Measurements from ENCODE around the gene CMTM4.
A peak's percentile ranks its signal among the peaks of the same experiment; 100 is the strongest.

The CMTM4 gene

DNA sequence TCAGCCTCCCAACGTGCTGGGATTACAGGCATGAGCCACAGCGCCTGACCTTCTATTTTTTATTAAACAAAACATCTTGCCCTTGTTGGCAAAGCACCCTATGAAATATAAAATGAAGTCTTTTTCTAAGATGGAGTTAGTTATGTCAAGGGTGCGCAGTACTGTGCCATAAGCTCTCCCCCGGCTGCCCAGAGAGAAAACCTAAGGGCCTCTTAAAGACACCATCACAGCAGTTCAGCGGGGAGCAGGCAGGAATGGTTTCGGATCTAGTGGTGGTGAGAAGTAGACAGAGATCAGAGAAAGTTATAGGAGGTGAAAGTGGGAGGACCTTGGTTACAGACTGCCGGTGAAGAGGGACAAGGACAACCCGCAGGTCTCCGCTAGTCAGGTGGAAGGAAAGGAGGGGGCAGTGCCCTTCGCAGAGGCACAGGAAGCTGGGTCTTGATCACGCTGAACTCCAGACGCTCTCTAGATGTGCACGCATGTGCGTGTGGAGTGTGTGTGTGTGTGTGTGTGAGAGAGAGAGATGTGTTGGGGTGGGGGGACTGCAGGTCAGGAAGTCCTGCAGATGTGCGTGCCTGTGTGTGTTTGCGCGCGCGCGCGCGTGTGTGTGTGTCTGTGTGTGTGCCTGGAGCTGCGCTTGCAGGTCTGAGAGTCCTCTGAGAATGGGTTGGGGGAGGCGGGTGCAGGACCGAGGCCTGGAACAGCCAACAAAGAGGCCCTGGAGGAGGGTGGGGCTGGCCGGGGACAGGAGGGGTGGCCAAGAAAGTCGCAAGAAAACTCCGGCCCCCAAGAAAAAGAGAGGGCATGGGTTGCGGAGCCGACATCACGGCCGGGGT, 92.8 kb downstream of the CMTM4 start:
- H3K27ac ChIP-seq (replicated peaks), result peak overlapping the region; percentile 88
- H3K27me3 ChIP-seq (ENCODE audit: insufficient read depth, poor library complexity, severe bottlenecking), result no peaks in the 10 kb centered on the region
- TF ChIP-seq, protein P1, sequence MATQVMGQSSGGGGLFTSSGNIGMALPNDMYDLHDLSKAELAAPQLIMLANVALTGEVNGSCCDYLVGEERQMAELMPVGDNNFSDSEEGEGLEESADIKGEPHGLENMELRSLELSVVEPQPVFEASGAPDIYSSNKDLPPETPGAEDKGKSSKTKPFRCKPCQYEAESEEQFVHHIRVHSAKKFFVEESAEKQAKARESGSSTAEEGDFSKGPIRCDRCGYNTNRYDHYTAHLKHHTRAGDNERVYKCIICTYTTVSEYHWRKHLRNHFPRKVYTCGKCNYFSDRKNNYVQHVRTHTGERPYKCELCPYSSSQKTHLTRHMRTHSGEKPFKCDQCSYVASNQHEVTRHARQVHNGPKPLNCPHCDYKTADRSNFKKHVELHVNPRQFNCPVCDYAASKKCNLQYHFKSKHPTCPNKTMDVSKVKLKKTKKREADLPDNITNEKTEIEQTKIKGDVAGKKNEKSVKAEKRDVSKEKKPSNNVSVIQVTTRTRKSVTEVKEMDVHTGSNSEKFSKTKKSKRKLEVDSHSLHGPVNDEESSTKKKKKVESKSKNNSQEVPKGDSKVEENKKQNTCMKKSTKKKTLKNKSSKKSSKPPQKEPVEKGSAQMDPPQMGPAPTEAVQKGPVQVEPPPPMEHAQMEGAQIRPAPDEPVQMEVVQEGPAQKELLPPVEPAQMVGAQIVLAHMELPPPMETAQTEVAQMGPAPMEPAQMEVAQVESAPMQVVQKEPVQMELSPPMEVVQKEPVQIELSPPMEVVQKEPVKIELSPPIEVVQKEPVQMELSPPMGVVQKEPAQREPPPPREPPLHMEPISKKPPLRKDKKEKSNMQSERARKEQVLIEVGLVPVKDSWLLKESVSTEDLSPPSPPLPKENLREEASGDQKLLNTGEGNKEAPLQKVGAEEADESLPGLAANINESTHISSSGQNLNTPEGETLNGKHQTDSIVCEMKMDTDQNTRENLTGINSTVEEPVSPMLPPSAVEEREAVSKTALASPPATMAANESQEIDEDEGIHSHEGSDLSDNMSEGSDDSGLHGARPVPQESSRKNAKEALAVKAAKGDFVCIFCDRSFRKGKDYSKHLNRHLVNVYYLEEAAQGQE (IDR thresholded peaks at IDR 0.05; ENCODE audit: insufficient replicate concordance, low read depth), result no peak
- peak; percentile 89 for TF ChIP-seq POLR2AphosphoS5 (IDR thresholded peaks at IDR 0.05; ENCODE audit: low read depth)
- H3K4me3 ChIP-seq (replicated peaks; ENCODE audit: insufficient read depth, low read length), result peak overlapping the region; percentile 84
- DNase-seq (ENCODE audit: low read depth in 1 of 2, low spot score in 1 of 2), result peak; percentile 86 to 95

DNA sequence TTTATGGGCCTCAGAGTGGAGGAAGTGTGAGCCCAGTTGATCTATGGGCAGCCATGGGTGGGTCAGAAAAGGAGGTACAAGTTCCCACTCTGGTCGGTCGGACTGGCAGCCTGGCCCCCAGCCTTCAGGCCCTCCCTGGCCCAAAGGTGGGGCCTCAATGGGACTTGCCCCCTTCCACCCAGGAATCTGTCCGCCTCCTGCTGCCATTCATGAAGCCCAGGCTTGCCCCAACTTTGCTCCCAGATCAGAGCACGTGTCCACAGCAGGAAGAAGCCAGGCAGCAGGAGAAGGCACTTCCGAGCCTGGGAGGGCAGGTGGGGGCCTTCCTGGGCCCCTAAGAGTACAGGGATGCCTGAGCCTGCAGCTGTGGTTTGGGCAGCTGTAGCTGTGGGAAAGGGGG, 95.1 kb downstream of the CMTM4 start:
- TF ChIP-seq POLR2AphosphoS5 (IDR thresholded peaks at IDR 0.05; ENCODE audit: low read depth) (no peak), GABPA (IDR thresholded peaks at IDR 0.05; ENCODE audit: low read depth) (no peak), SPI1 (IDR thresholded peaks at IDR 0.05; ENCODE audit: borderline replicate concordance, low read depth) (no peak)
- TF ChIP-seq, protein P1 (IDR thresholded peaks at IDR 0.05; ENCODE audit: insufficient replicate concordance, low read depth), result no peak
- TF ChIP-seq, protein P2, sequence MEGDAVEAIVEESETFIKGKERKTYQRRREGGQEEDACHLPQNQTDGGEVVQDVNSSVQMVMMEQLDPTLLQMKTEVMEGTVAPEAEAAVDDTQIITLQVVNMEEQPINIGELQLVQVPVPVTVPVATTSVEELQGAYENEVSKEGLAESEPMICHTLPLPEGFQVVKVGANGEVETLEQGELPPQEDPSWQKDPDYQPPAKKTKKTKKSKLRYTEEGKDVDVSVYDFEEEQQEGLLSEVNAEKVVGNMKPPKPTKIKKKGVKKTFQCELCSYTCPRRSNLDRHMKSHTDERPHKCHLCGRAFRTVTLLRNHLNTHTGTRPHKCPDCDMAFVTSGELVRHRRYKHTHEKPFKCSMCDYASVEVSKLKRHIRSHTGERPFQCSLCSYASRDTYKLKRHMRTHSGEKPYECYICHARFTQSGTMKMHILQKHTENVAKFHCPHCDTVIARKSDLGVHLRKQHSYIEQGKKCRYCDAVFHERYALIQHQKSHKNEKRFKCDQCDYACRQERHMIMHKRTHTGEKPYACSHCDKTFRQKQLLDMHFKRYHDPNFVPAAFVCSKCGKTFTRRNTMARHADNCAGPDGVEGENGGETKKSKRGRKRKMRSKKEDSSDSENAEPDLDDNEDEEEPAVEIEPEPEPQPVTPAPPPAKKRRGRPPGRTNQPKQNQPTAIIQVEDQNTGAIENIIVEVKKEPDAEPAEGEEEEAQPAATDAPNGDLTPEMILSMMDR (IDR thresholded peaks at IDR 0.05; ENCODE audit: insufficient read depth, low read length), result no peak
- H3K4me3 ChIP-seq (replicated peaks; ENCODE audit: insufficient read depth, low read length), result no peak overlapping the region
- no peaks in the 10 kb centered on the region for H3K27me3 ChIP-seq (ENCODE audit: insufficient read depth, poor library complexity, severe bottlenecking)
- no peak for DNase-seq (ENCODE audit: low read depth in 1 of 2, low spot score in 1 of 2)
- H3K27ac ChIP-seq (replicated peaks), result no peak overlapping the region

DNA sequence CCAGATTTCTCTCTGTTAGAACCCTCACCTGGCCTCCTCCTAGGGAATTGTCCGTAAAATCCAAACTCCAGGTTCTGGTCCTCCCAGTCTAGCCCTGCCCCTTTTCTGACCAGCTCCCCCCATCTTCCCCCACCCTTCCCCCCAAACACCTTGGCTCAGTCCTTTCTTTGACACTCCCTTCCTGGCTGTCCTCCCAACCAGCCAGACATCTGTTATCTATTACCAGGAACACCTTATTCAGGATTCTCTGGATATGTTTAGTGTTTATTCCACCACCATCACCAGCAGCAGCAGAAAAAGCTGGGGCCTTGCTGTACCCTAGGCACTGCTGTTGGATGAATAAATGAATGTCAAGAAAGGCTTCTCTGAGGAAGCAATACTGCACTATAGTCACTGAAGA, 96.1 kb downstream of the CMTM4 start:
- H3K27me3 ChIP-seq (ENCODE audit: insufficient read depth, poor library complexity, severe bottlenecking), result no peaks in the 10 kb centered on the region
- H3K27ac ChIP-seq (replicated peaks), result no peak overlapping the region
- no peak for DNase-seq (ENCODE audit: low read depth in 1 of 2, low spot score in 1 of 2)
- TF ChIP-seq, protein P2 (IDR thresholded peaks at IDR 0.05; ENCODE audit: insufficient read depth, low read length), result no peak
- TF ChIP-seq GABPA (IDR thresholded peaks at IDR 0.05; ENCODE audit: low read depth), result no peak
- TF ChIP-seq SPI1 (IDR thresholded peaks at IDR 0.05; ENCODE audit: borderline replicate concordance, low read depth), result no peak
- TF ChIP-seq, protein P1 (IDR thresholded peaks at IDR 0.05; ENCODE audit: insufficient replicate concordance, low read depth), result no peak
- TF ChIP-seq POLR2AphosphoS5 (IDR thresholded peaks at IDR 0.05; ENCODE audit: low read depth), result no peak
- H3K4me3 ChIP-seq (replicated peaks; ENCODE audit: insufficient read depth, low read length), result no peak overlapping the region

Data from HL-60 (cell line).